Mucosa of descending colon (tissue), 3 donors: ENCODE measurements around the gene DNAAF2. TPM values are rescaled to one million over a fixed set of nuclear protein-coding genes. Genes with fewer than 3 reads are reported as not detected.
"Not testable (repeated sequence)": the region's sequence is repeated elsewhere in the genome, so short reads cannot be mapped to it uniquely, and the experiment has no call there.

Experiments used
- ATAC-seq: fragments of 200-7000 bp; cut with Tn5 transposase; one replicate; pipeline ENCODE4 v1.9.1; 2020; ENCODE audit warnings: mild to moderate bottlenecking, moderate library complexity
- DNase-seq, 3 donors: peaks; one replicate each; pipeline ENCODE4 v3.0.0-alpha.2; 2020
- H3K36me3 ChIP-seq: fragments of 200-600 bp; one replicate; pipeline ENCODE4 v1.8.0; 2021; ENCODE audit warnings: low read depth, mild to moderate bottlenecking
- H3K4me1 ChIP-seq: fragments of 200-600 bp; one replicate; pipeline ENCODE4 v1.8.0; 2021; ENCODE audit warnings: low read depth, mild to moderate bottlenecking
- H3K4me3 ChIP-seq: fragments of 200-600 bp; one replicate; pipeline ENCODE4 v1.8.0; 2021; ENCODE audit warnings: mild to moderate bottlenecking
- H3K9me3 ChIP-seq: fragments of 200-600 bp; one replicate; pipeline ENCODE4 v1.8.0; 2021; ENCODE audit warnings: mild to moderate bottlenecking
- intact Hi-C, 2 donors: fragments of 100-400 bp; cut with DNase I in 1 of 2; cut with micrococcal nuclease in 1 of 2; formaldehyde crosslinking; loops; one replicate each; pipeline versions ENCODE4 v1.11.0 to v1.11.1; 2022; cut with DNase I, micrococcal nuclease
- total RNA-seq, 3 donors: library from RNA; stranded (reverse); fragmentation: NEBNext Ultra II Directional in 2 of 3; extraction: Animal tissue kit (Norgen Biotek cat#: 25700) in 2 of 3; gene quantifications; one replicate each; pipeline versions ENCODE4 v1.2.1 to v1.2.4, GENCODE V29; 2021 to 2023
- TF ChIP-seq, protein P1 (sequence below): fragments of 200-600 bp; IDR thresholded peaks from one replicate; pipeline ENCODE4 v1.8.0; 2022; ENCODE audit warnings: antibody characterized with exemption, mild to moderate bottlenecking
- donor health status: DM: no; HTN: no; CAD: no; lungs with moderate emphysema.
- donor health status: DM: no; HTN: no; CAD: no.
- donor health status: DM: no; HTN: yes; CAD: no.

The DNAAF2 gene
- total RNA-seq, 3 donors from 2014 or later = 6.6 to 8.8 (median 6.8) TPM

- TF ChIP-seq, protein P1, sequence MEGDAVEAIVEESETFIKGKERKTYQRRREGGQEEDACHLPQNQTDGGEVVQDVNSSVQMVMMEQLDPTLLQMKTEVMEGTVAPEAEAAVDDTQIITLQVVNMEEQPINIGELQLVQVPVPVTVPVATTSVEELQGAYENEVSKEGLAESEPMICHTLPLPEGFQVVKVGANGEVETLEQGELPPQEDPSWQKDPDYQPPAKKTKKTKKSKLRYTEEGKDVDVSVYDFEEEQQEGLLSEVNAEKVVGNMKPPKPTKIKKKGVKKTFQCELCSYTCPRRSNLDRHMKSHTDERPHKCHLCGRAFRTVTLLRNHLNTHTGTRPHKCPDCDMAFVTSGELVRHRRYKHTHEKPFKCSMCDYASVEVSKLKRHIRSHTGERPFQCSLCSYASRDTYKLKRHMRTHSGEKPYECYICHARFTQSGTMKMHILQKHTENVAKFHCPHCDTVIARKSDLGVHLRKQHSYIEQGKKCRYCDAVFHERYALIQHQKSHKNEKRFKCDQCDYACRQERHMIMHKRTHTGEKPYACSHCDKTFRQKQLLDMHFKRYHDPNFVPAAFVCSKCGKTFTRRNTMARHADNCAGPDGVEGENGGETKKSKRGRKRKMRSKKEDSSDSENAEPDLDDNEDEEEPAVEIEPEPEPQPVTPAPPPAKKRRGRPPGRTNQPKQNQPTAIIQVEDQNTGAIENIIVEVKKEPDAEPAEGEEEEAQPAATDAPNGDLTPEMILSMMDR = no peak
- H3K9me3 ChIP-seq = no peaks in the 10 kb centered on the region
- H3K4me3 ChIP-seq = peak overlapping the region; percentile 85
- no peaks in the 10 kb centered on the region for H3K36me3 ChIP-seq
- intact Hi-C loops = no loop called here
- DNase-seq (no peak), ATAC-seq (no peak)
- H3K4me1 ChIP-seq = peaks cover 41% of the 10 kb centered on the region
Measured at GRCh38 chr14:49619730-49620129, 15.3 kb downstream of the DNAAF2 start.

- intact Hi-C loops, H3K9me3 ChIP-seq, ATAC-seq, H3K36me3 ChIP-seq: not testable (repeated sequence)
- DNase-seq = peak in 2 of 3 donors; percentile 24 to 54
- Histone ChIP-seq H3K4me3 (peak overlapping the region; percentile 85), H3K4me1 (peaks cover 37% of the 10 kb centered on the region)
Measured at GRCh38 chr14:49619273-49619672, 15.8 kb downstream of the DNAAF2 start.

DNA sequence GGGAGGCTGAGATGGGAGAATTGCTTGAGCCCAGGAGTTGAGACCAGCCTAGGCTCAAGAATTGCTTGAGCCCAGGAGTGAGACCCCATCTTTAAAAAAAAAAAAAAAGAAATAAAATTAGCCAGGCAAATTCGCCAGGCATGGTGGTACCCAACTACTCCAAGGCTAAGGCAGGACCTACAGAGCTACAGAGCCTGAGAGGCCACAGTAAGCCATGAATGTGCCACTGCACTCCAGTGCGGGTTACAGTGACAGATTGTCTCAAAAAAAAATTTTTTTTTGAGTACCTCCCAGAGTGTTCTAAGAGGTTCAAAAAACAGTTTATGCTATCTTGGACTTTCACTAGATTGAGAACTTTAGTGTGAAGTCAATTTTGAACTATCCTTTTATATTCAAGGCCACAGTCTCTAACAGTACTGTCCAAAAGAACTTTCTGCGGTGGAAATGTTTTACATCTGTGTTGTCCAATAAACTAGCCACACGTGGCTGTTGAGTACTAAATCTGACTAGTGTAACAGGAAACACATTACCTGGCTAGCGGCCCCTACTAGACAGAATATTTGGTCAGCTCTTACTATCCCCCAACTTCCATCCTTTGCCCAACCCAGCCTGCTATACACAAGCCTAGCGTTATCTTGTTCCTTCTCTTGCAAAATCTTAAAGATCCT lies 17.1 kb downstream of the DNAAF2 start:
- TF ChIP-seq, protein P1 = no peak
- no peak overlapping the region for H3K4me3 ChIP-seq
- DNase-seq (no peak), ATAC-seq (no peak)
- intact Hi-C loops = no loop called here
- no peaks in the 10 kb centered on the region for H3K9me3 ChIP-seq
- no peaks in the 10 kb centered on the region for H3K36me3 ChIP-seq
- peaks cover 24% of the 10 kb centered on the region for H3K4me1 ChIP-seq

GRCh38 chr14:49615776-49616175 lies 19.3 kb downstream of the DNAAF2 start:
- intact Hi-C loops = no loop called here
- H3K4me3 ChIP-seq = no peak overlapping the region
- ATAC-seq = no peak
- no peaks in the 10 kb centered on the region for H3K9me3 ChIP-seq
- no peak for DNase-seq
- peaks cover 10% of the 10 kb centered on the region for H3K4me1 ChIP-seq
- TF ChIP-seq, protein P1 = no peak
- H3K36me3 ChIP-seq = no peaks in the 10 kb centered on the region

DNA sequence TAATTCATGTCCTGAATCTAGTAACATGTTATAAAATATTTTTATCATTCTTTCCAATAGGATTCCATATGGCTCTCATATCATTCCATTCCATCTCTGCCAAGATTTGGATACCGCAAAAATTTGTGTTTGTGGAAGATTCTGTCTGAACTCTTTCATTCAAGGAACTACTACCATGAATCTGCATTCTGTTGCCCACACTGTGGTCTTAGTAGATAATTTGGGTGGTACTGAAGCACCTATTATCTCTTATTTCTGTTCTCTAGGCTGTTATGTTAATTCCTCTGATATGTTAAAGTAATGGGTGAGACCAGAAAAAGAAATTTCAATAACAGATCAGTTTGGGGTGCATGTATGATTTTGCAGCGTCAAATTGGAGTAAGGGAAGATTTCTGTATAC lies 20.8 kb downstream of the DNAAF2 start:
- ATAC-seq (no peak), DNase-seq (no peak)
- H3K4me3 ChIP-seq = no peak overlapping the region
- H3K9me3 ChIP-seq = no peaks in the 10 kb centered on the region
- TF ChIP-seq, protein P1 = no peak
- intact Hi-C loops = no loop called here
- peaks cover 10% of the 10 kb centered on the region for H3K4me1 ChIP-seq
- no peaks in the 10 kb centered on the region for H3K36me3 ChIP-seq

DNA sequence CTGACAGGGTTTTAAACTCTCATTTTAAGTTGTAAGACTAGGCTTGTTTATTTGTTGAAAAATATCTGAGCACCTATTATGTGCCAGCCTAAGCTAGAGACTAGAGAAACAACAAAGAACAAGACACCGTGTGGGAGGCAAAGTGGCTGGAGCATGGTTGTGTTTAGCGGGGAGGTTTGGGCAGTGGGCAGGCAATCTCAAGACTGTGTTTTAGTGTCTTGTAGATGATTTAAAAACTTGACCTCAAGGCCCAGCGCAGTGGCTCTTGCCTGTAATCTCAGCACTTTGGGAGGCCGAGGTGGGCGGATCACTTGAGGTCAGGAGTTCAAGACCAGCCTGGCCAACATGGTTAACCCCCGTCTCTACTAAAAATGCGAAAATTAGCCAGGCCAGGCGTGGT lies 22.4 kb downstream of the DNAAF2 start:
- intact Hi-C loops = no loop called here
- Histone ChIP-seq H3K36me3 (no peaks in the 10 kb centered on the region), H3K9me3 (no peaks in the 10 kb centered on the region), H3K4me3 (no peak overlapping the region), H3K4me1 (no peaks in the 10 kb centered on the region)
- ATAC-seq (no peak), DNase-seq (no peak)
- TF ChIP-seq, protein P1 = no peak
